ENCODE measurements around the gene CENPO.

DNA sequence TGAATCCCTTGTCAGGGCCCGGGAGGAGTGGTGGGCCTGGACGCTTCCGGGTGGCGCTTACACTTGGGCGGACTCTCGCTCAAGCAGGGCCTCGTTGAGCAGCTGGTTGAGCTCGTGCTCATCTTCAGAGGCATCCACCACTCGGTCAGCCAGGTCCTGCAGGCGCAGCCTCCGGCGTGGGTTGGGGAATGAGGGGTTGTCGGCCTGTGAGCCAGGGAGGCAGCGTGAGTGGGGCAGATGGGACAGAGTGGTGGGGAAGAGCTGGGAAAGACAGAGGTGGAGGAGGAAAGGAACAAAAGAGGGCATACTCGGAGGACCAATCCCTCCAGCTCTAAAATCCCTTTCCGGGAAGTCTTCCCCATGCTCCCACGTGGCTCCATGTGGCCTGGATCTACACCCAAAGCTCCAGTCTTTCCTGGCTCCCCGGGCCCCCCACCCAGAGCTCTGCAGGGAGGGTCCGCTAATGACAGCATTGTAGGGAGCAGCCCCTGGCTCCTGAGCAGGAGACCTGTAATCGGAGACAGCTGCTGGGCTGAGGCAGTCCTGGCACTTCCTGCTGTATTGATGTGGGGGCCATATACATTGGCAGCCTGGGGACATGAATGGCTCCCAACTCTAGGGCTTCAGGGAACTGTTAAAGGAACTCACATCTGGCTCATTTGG, 41.6 kb downstream of the CENPO start:
- no peak for TF ChIP-seq CTCF (conservative IDR thresholded peaks at IDR 0.05; ENCODE audit: low read length)
- no peak for TF ChIP-seq EZH2phosphoT487 (IDR thresholded peaks at IDR 0.05; ENCODE audit: borderline replicate concordance, low read depth, low read length)
